Measurements from ENCODE around the gene FMN1.

GRCh38 chr15:33131552-33132232 is 62.8 kb downstream of the FMN1 start:
- TF ChIP-seq MXI1 (IDR thresholded peaks at IDR 0.05; ENCODE audit: borderline replicate concordance, low read depth, low read length) (no peak), KDM5B (CRISPR knock-in tag; IDR thresholded peaks at IDR 0.05; ENCODE audit: borderline replicate concordance) (no peak), ZNF850 (CRISPR knock-in tag; conservative IDR thresholded peaks at IDR 0.05) (no peak), HNRNPL (IDR thresholded peaks at IDR 0.05; ENCODE audit: low read depth, low read length) (no peak), CTCF (CRISPR knock-in tag; IDR thresholded peaks at IDR 0.05) (no peak), ATF7 (IDR thresholded peaks at IDR 0.05) (no peak), ATF7 (CRISPR knock-in tag; IDR thresholded peaks at IDR 0.05) (no peak), ZSCAN31 (CRISPR knock-in tag; IDR thresholded peaks at IDR 0.05; ENCODE audit: low read depth) (no peak), ATF6 (CRISPR knock-in tag; conservative IDR thresholded peaks at IDR 0.05) (no peak), ZNF589 (CRISPR knock-in tag; conservative IDR thresholded peaks at IDR 0.05) (no peak), ZNF292 (CRISPR knock-in tag; IDR thresholded peaks at IDR 0.05; ENCODE audit: borderline replicate concordance, low read depth) (no peak), TFDP1 (CRISPR knock-in tag; IDR thresholded peaks at IDR 0.05; ENCODE audit: borderline replicate concordance) (no peak), ELK4 (CRISPR knock-in tag; IDR thresholded peaks at IDR 0.05; ENCODE audit: borderline replicate concordance) (no peak), PTBP1 (IDR thresholded peaks at IDR 0.05; ENCODE audit: low read depth, low read length, poor library complexity, severe bottlenecking) (no peak), MNT (IDR thresholded peaks at IDR 0.05) (no peak)

Data from HepG2 (cell line).